K562 (cell line): ENCODE data around the gene AGMO. TPM values are rescaled to one million over a fixed set of nuclear protein-coding genes. Genes with fewer than 3 reads are reported as not detected.

Experiments used
- BDP1 ChIP-seq: IDR thresholded peaks from 3 replicates; pipeline ENCODE4 v1.6.1; 2011; ENCODE audit not compliant: insufficient read length, insufficient read depth
- DNMT1 ChIP-seq: fragments of 450-650 bp; IDR thresholded peaks from 2 replicates; pipeline ENCODE4 v1.6.1; 2016; ENCODE audit warnings: antibody characterized with exemption, mild to moderate bottlenecking
- KDM1A ChIP-seq, 2 experiments: fragments of 450-650 bp; IDR thresholded peaks; 2 replicates each; pipeline ENCODE4 v1.6.1; 2016; ENCODE audit warnings: mild to moderate bottlenecking in 2 of 2
- ZC3H11A ChIP-seq: IDR thresholded peaks from 2 replicates; pipeline ENCODE4 v1.6.1; 2012; ENCODE audit warnings: low read depth, low read length, improper control_type of control experiment
- ZNF134 ChIP-seq: fragments of 250-450 bp; sonication (Bioruptor Pico); conservative IDR thresholded peaks from 2 replicates; pipeline ENCODE4 v1.4.0; 2020
- polyA plus RNA-seq, 8 experiments: library from polyadenylated mRNA; depleted of rRNA in 4 of 8; stranded (reverse) in 5 of 8; unstranded in 3 of 8; fragments of >200 nt; fragmentation: Nextera tagmentation in 2 of 8; fragmentation: Illumina TruSeq in 1 of 8; extraction: Ambion mirVana in 2 of 8; extraction: Trizol in 1 of 8; gene quantifications; 2 replicates each; pipeline versions ENCODE4 v1.2.1 to v1.2.3, GENCODE V29; 2011 to 2014; ENCODE audit warnings: inconsistent platforms in 1 of 8, missing spikeins in 1 of 8
- total RNA-seq, 7 experiments: library from RNA; depleted of rRNA in 6 of 7; stranded (reverse); fragments of >200 nt in 6 of 7; fragmentation: Illumina TruSeq in 2 of 7; extraction: Trizol in 2 of 7; gene quantifications; 2 replicates each; pipeline versions ENCODE4 v1.2.1 to v1.2.3, GENCODE V29; 2011 to 2021; ENCODE audit warnings: low replicate concordance in 1 of 7
- TF ChIP-seq, protein P1 (sequence below): fragments of 250-450 bp; sonication (Bioruptor Pico); IDR thresholded peaks from 2 replicates; pipeline ENCODE4 v1.5.0; 2020; ENCODE audit warnings: mild to moderate bottlenecking
- TF ChIP-seq, protein P2 (sequence below): IDR thresholded peaks from 2 replicates; pipeline ENCODE4 v1.6.1; 2014; ENCODE audit warnings: antibody characterized with exemption
- TF ChIP-seq, protein P3 (sequence below), 2 experiments: fragments of 450-650 bp in 1 of 2; sonication (generic) in 1 of 2; formaldehyde crosslinking in 1 of 2; IDR thresholded peaks; 2 replicates each; pipeline versions ENCODE4 v1.7.1 to v1.9.0; 2016 to 2022; ENCODE audit warnings: inconsistent platforms in 1 of 2, mild to moderate bottlenecking in 1 of 2, missing genetic modification reagents in 1 of 2
- TF ChIP-seq, protein P4 (sequence below): IDR thresholded peaks from 3 replicates; pipeline ENCODE4 v1.6.1; 2011; ENCODE audit warnings: borderline replicate concordance, mild to moderate bottlenecking, moderate library complexity; ENCODE audit not compliant: insufficient read length; ENCODE audit errors: extremely low read depth
- TF ChIP-seq, protein P5 (sequence below): fragments of 200-800 bp; sonication (Bioruptor generic); IDR thresholded peaks from 2 replicates; pipeline ENCODE4 v1.6.1; 2017; ENCODE audit warnings: missing genetic modification characterization, missing compliant biosample characterization

The AGMO gene
- total and polyA plus RNA-seq, 9 of the 15 experiments (the other 6 are each of a cell fraction or from before 2014, with no cell fraction given): 0.30 to 1.4 (median 0.69) TPM; not detected in 1

DNA sequence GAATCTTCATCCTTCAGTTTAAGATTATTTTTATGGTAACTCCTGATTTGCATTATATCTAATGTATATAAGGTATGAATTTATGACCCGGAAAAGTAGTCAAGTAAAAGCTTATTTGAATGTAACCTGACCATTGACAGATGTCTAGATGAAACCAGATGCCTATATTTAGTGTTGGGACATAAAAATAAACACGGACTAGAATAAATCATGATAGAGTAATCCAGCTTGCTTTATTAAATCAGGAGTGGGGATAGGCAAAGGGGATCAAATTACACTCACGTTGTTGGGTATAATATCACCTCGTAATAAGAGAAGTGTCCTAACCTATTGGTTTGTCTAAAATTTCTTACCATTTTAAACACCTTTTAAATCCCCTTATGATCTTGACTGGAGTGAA is 244.6 kb downstream of the AGMO start (continued):
- TF ChIP-seq, protein P1, sequence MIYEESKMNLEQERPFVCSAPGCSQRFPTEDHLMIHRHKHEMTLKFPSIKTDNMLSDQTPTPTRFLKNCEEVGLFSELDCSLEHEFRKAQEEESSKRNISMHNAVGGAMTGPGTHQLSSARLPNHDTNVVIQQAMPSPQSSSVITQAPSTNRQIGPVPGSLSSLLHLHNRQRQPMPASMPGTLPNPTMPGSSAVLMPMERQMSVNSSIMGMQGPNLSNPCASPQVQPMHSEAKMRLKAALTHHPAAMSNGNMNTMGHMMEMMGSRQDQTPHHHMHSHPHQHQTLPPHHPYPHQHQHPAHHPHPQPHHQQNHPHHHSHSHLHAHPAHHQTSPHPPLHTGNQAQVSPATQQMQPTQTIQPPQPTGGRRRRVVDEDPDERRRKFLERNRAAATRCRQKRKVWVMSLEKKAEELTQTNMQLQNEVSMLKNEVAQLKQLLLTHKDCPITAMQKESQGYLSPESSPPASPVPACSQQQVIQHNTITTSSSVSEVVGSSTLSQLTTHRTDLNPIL (CRISPR knock-in tag): no peak
- no peak for TF ChIP-seq BDP1
- TF ChIP-seq, protein P2, sequence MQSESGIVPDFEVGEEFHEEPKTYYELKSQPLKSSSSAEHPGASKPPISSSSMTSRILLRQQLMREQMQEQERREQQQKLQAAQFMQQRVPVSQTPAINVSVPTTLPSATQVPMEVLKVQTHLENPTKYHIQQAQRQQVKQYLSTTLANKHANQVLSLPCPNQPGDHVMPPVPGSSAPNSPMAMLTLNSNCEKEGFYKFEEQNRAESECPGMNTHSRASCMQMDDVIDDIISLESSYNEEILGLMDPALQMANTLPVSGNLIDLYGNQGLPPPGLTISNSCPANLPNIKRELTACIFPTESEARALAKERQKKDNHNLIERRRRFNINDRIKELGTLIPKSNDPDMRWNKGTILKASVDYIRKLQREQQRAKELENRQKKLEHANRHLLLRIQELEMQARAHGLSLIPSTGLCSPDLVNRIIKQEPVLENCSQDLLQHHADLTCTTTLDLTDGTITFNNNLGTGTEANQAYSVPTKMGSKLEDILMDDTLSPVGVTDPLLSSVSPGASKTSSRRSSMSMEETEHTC: no peak
- no peak for TF ChIP-seq DNMT1
- TF ChIP-seq, protein P3, sequence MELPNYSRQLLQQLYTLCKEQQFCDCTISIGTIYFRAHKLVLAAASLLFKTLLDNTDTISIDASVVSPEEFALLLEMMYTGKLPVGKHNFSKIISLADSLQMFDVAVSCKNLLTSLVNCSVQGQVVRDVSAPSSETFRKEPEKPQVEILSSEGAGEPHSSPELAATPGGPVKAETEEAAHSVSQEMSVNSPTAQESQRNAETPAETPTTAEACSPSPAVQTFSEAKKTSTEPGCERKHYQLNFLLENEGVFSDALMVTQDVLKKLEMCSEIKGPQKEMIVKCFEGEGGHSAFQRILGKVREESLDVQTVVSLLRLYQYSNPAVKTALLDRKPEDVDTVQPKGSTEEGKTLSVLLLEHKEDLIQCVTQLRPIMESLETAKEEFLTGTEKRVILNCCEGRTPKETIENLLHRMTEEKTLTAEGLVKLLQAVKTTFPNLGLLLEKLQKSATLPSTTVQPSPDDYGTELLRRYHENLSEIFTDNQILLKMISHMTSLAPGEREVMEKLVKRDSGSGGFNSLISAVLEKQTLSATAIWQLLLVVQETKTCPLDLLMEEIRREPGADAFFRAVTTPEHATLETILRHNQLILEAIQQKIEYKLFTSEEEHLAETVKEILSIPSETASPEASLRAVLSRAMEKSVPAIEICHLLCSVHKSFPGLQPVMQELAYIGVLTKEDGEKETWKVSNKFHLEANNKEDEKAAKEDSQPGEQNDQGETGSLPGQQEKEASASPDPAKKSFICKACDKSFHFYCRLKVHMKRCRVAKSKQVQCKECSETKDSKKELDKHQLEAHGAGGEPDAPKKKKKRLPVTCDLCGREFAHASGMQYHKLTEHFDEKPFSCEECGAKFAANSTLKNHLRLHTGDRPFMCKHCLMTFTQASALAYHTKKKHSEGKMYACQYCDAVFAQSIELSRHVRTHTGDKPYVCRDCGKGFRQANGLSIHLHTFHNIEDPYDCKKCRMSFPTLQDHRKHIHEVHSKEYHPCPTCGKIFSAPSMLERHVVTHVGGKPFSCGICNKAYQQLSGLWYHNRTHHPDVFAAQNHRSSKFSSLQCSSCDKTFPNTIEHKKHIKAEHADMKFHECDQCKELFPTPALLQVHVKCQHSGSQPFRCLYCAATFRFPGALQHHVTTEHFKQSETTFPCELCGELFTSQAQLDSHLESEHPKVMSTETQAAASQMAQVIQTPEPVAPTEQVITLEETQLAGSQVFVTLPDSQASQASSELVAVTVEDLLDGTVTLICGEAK (IDR thresholded peaks at IDR 0.05): no peak
- TF ChIP-seq, protein P3 (CRISPR knock-in tag; IDR thresholded peaks at IDR 0.05): no peak
- no peak for TF ChIP-seq KDM1A (IDR thresholded peaks at IDR 0.05)
- no peak for TF ChIP-seq ZNF134
- no peak for TF ChIP-seq ZC3H11A
- TF ChIP-seq, protein P4, sequence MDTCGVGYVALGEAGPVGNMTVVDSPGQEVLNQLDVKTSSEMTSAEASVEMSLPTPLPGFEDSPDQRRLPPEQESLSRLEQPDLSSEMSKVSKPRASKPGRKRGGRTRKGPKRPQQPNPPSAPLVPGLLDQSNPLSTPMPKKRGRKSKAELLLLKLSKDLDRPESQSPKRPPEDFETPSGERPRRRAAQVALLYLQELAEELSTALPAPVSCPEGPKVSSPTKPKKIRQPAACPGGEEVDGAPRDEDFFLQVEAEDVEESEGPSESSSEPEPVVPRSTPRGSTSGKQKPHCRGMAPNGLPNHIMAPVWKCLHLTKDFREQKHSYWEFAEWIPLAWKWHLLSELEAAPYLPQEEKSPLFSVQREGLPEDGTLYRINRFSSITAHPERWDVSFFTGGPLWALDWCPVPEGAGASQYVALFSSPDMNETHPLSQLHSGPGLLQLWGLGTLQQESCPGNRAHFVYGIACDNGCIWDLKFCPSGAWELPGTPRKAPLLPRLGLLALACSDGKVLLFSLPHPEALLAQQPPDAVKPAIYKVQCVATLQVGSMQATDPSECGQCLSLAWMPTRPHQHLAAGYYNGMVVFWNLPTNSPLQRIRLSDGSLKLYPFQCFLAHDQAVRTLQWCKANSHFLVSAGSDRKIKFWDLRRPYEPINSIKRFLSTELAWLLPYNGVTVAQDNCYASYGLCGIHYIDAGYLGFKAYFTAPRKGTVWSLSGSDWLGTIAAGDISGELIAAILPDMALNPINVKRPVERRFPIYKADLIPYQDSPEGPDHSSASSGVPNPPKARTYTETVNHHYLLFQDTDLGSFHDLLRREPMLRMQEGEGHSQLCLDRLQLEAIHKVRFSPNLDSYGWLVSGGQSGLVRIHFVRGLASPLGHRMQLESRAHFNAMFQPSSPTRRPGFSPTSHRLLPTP: no peak
- TF ChIP-seq, protein P5, sequence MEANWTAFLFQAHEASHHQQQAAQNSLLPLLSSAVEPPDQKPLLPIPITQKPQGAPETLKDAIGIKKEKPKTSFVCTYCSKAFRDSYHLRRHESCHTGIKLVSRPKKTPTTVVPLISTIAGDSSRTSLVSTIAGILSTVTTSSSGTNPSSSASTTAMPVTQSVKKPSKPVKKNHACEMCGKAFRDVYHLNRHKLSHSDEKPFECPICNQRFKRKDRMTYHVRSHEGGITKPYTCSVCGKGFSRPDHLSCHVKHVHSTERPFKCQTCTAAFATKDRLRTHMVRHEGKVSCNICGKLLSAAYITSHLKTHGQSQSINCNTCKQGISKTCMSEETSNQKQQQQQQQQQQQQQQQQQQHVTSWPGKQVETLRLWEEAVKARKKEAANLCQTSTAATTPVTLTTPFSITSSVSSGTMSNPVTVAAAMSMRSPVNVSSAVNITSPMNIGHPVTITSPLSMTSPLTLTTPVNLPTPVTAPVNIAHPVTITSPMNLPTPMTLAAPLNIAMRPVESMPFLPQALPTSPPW (CRISPR knock-in tag): no peak
